GM19099 (cell line): Measurements from ENCODE around the gene JARID2.

Experiments
- POLR2A ChIP-seq: IDR thresholded peaks from 3 replicates; pipeline ENCODE4 v1.6.1; 2011; ENCODE audit warnings: low read depth; ENCODE audit not compliant: insufficient read length; ENCODE audit errors: extremely low read depth

The JARID2 gene

GRCh38 chr6:15287670-15288375 lies 42.0 kb downstream of the JARID2 start:
- TF ChIP-seq POLR2A, result no peak

GRCh38 chr6:15288856-15289255 lies 43.0 kb downstream of the JARID2 start:
- no peak for TF ChIP-seq POLR2A

GRCh38 chr6:15290067-15290680 lies 44.3 kb downstream of the JARID2 start:
- TF ChIP-seq POLR2A, result no peak

- TF ChIP-seq POLR2A, result no peak
Observed at GRCh38 chr6:15290962-15291704, 45.3 kb downstream of the JARID2 start.

GRCh38 chr6:15292721-15293302 lies 46.9 kb downstream of the JARID2 start:
- no peak for TF ChIP-seq POLR2A

GRCh38 chr6:15293674-15294073 lies 47.8 kb downstream of the JARID2 start:
- TF ChIP-seq POLR2A, result no peak

- TF ChIP-seq POLR2A, result no peak
Observed at GRCh38 chr6:15294504-15294903, 48.6 kb downstream of the JARID2 start.

GRCh38 chr6:15296249-15296648 lies 50.4 kb downstream of the JARID2 start:
- no peak for TF ChIP-seq POLR2A

- no peak for TF ChIP-seq POLR2A
Observed at GRCh38 chr6:15296735-15297134, 50.9 kb downstream of the JARID2 start.

- no peak for TF ChIP-seq POLR2A
Observed at GRCh38 chr6:15297895-15298590, 52.2 kb downstream of the JARID2 start.

- peak; percentile 18 for TF ChIP-seq POLR2A
Observed at GRCh38 chr6:15299430-15300131, 53.7 kb downstream of the JARID2 start.

- no peak for TF ChIP-seq POLR2A
Observed at GRCh38 chr6:15301179-15302006, 55.5 kb downstream of the JARID2 start.

- no peak for TF ChIP-seq POLR2A
Observed at GRCh38 chr6:15303162-15303919, 57.5 kb downstream of the JARID2 start.
